ENCODE measurements around the gene YPEL4.

Gene YPEL4

DNA sequence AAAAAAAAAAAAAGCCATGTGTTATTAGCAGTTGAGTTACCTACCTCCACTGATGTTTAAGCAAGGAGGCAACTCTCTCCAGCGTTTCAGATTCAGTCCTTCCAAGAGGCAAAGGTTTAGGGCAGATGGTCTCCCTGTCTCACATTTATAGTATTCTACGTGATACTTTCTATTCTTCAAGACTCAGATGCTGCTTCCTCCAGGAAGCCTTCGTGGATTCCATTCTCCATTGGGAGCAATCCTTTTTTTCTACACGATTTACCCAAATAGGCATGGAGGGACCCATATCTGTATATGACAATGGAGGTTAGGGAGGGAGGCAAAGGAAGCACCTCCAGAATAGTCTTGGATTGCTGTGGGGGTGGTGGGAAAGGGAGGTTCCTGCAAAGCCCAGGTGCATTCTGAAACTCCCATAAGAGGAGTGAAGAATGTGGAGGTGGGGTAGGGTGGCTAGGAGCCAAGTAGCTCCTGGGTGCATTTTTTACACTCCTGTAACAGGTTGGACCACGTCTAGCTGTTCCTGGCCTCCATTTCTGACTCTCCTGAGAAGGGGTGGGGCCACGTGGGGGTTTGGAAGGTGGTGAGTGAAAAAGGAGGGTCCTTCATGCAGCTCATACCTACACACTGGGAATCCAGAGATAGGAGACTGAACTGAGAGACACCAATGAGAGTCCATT lies 16.2 kb downstream of the YPEL4 start:
- no peak for DNase-seq (ENCODE audit: low read depth)

DNA sequence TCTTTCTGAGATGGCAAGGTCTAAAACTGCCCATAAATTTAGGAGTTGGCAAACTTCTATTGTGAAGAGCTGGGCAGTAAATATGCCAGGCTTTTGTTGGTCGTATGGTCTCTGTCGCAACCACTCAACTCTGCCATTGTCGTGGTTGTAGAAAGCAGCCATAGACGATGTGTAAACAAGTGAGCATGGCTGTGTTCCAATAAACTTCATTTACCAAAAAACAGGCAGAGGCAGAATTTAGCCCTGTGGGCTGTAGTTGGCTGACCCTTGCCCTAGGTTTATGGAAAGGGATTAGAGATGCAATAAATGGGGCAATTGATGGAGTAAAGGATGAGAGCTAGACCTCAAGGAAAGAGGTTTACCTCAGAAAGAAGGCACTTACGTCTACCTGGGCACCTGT lies 17.6 kb downstream of the YPEL4 start:
- no peak for DNase-seq (ENCODE audit: low read depth)

DNA sequence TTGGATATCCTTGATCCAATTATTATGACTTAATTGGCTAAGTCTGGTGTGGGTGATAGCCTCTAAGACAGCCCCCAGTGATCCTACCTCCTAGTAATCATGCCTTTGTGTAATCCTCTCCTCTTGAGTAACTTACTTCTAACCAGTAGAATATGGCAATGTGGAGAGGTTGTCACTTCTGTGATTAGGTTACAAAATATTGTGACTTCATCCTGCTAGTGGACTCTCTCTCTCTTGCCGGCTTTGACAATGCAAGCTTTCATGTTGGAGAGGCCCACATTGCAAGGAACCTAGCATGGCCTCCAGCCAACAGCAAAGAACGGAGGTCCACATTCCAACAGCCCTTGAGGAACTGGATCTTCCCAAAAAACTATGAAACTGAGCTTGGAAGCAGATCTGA lies 19.5 kb downstream of the YPEL4 start:
- DNase-seq (ENCODE audit: low read depth): no peak

DNA sequence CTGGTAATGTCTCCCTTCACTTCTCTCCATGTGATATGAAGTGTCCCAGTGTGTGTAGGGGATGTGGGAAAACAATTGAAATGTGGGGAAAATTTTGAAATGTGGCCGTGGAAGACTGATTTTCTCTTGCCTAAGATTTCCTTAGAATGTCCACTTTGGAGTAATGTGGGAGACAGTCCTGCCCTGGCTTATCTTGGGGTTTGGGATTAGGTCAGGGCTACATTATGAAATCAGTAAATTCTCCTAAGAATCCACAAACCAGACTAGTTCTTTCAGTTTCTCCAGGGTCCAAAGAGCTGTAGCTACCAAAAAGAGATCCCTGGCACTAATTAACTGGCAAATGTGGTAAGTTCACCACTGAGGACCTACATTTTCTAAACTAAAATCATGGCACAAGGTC lies 22.8 kb downstream of the YPEL4 start:
- DNase-seq (ENCODE audit: low read depth): no peak

DNA sequence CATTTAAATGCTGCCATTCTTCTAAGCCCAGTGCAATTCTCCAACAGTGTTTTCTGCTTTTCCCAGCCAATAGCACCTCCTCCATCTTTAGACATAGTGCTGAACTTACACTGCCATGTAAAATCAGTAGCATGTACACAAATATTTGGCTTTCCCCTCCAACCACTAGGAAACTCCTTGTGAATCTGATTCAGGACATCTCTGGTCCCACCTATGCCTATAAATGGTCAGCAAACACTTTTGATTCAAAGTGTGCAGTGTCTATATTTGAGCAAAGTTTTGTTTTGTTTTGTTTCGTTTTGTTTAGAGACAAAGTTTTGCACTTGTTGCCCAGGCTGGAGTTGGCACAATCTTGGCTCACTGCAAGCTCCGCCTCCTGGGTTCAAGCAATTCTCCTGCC lies 24.8 kb downstream of the YPEL4 start:
- no peak for DNase-seq (ENCODE audit: low read depth)

DNA sequence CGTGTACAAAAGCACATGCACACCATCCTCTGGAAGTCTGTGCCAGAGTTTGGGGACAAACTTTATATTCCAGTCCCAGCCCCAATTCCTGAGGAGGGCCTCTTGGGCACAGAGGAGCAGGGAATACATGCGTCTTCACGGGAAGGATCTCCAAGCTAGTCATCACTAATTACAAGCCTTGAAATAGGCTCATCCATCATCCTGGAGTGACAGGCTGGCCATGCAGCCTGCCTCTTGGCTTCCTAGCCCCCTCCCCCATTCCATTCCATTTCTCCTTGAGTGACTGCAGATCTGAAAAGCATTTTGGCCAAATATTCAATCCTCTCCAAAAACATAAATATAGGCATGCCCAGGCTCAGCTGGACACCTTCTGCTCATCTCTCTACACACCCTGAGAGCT lies 27.4 kb downstream of the YPEL4 start:
- no peak for DNase-seq (ENCODE audit: low read depth)

DNA sequence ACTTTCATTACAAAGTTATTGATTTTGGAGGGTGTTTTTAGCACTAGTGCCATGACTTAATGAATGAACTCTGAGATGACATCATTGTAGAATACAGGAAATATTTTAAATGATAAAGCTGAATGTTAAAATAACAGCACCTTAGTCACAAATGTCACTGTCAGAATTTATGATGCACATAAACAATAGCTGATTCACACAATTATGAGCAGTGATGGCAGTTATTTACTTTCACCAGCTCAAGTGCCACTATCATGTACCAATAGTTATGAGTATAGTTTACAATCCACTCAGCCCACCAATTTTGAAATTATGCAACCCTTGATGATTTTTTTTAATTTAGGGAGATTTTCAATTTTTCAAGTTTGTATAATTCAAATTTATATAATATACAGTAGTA lies 29.2 kb downstream of the YPEL4 start:
- no peak for DNase-seq (ENCODE audit: low read depth)

DNA sequence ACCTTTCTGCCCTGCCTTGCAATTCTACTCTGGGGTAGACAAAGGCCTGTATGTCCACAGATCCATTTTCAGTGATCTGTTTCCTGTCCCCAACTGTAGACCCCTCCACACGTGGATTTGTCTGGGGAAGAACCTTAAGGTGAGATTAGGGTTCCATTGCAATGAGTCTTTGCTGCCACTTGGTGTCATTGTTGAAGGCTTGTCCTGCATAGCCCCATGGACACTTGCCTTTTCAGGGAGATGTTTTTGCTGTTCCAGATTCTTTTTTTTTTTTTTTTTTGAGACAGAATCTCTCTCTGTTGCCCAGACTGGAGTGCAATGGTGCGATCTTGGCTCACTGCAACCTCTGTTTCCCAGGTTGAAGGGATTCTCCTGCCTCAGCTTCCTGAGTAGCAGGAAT lies 30.4 kb downstream of the YPEL4 start:
- no peak for DNase-seq (ENCODE audit: low read depth)

DNA sequence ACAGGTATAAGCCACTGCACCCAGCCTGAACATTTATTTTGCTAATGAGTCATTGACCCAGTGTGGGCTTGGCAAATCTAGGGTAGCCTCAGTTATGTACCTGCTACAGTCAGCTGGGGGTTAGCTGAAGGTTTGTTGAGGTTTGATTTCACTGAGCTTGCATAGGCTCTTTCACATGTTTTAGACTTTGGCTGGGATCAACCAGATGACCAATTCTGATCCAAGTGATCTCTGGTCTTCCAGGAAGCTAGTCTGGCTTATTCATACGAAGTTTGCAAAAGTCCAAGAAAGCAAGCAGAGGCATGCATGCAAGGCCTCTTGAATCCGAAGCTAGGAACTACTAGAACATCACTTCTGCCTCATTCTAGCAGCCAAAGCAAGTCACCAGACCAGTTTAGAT lies 31.3 kb downstream of the YPEL4 start:
- DNase-seq (ENCODE audit: low read depth): no peak

DNA sequence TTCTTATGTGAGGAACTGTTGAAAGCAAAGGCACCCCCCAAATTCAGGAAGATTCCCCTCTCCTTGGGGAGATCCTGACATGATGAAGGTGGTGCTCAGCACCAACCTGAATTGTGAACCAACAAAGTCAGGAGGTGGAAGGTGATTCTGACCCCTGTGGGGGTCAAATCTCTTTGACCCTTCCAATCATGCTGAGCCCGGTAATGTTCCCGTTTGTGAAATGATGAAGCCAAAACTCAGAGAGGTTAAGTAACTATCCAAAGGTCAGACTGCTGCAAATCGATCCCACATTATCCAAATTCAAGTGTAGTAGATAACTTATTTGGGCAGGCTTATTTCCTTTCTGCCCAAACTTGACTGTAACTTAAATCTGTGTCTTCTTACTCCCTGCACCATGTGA lies 33.1 kb downstream of the YPEL4 start:
- no peak for DNase-seq (ENCODE audit: low read depth)

DNA sequence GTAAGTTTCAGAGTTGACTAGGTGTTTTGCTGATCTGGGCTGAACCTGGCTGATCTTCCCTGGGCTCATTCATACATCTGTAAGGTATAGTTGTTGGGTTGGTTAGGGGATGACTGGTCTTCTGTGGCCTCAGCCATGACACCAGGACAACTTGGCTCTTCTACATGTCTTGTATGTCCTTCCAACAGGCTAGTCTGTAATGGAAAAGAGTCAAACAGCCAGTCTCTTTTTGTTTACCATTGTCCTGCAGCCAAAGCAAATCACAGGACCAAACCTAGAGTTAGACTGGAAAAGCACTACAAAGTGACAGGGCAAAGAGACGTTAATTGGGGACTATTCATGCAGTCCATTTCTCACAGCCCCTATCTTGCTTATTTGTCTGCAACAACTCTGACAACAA lies 34.4 kb downstream of the YPEL4 start:
- no peak for DNase-seq (ENCODE audit: low read depth)

DNA sequence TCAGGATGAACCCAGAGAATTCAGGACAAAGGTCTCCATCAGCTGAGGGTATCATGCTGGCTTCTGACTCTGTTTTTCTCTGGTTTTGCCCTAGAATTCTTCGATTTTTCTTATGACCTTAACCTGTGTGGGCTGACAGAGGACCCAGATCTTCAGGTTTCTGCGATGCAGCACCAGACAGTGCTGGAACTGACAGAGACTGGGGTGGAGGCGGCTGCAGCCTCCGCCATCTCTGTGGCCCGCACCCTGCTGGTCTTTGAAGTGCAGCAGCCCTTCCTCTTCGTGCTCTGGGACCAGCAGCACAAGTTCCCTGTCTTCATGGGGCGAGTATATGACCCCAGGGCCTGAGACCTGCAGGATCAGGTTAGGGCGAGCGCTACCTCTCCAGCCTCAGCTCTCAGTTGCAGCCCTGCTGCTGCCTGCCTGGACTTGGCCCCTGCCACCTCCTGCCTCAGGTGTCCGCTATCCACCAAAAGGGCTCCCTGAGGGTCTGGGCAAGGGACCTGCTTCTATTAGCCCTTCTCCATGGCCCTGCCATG lies 35.4 kb downstream of the YPEL4 start:
- no peak for DNase-seq (ENCODE audit: low read depth)

DNA sequence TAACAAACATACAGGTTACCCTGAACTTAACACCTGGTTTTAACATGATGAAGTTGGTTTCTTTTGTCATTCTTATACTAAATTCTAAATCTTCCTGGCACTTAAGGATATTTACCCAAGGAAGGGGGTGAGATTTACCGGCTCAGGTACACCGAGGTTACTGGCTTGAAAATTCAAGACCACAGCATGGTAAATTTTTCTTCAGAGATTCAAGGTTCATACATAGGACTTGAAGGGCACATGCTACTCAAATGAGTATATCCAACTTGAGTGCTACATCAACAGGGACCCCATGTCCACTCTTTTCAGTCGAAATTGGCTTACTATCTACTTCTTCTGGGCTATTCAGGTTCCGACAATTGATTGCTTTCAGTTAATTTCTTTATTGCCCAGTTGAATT lies 39.5 kb downstream of the YPEL4 start:
- DNase-seq (ENCODE audit: low read depth): no peak

DNA sequence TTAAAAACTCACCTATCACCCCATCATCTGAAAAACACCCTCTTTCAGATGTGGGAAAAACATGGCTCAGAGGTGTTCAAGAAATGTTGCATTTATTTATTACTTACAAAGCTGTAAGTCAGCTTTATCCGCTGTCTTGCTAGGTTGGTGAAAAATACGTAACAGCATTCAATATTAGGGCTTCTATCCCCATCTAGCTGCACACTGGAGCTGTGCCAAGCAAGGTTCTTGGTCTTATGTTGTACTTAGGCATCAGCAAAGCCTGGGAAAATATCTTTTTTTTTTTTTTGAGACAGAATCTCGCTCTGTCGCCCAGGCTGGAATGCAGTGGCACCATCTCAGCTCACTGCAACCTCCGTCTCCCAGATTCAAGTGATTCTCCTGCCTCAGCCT lies 44.7 kb downstream of the YPEL4 start:
- DNase-seq (ENCODE audit: low read depth): no peak

DNA sequence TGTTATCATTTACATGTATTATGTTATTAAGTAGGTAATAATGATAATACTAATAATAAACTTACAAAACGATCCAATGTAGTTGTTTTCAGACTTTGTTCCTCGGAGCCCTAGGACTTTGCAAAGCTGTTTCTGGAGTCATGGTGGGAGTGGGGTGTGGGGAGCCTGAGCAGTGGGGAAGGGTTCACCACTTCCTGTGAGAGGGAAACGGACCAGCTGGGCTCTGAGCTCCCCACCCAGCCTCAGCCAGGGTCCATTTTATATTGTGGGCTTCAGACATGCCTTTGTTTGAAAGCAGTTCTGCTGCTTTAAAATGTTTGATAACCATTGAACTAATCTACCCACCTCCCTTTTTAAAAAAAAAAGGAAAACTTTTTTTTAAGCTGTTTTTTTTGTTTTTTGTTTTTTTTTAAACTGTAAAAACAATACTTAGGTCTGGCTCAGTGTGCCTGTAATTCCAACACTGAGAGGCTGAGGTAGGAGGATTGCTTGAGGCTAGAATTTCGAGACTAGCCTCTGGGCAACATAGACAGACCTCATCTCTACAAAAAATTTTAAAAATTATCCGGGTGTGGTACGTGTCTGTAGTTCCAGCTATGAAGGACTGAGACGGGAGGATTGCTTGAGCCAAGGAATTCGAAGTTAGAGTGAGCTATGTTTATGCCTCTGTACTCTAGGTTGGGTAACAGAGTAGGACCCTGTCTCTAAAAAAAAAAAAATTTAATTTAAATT lies 45.2 kb downstream of the YPEL4 start:
- no peak for DNase-seq (ENCODE audit: low read depth)

DNA sequence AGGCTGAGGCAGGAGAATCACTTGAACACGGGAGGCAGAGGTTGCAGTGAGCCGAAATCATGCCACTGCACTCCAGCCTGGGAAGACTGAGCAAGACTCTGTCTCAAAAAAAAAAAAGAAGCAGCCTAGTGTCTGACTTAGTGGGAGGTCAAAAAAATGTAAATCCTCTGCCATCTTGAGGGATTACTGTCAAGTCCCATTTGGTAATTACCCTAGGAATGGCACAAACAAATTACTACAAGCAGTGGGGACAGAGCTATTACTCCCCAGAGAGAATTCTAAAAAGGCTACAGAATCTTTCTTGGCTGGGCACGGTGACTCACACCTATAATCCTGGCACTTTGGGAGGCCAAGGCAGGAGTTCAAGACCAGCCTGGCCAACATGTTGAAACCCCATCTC lies 48.4 kb downstream of the YPEL4 start:
- no peak for DNase-seq (ENCODE audit: low read depth)

DNA sequence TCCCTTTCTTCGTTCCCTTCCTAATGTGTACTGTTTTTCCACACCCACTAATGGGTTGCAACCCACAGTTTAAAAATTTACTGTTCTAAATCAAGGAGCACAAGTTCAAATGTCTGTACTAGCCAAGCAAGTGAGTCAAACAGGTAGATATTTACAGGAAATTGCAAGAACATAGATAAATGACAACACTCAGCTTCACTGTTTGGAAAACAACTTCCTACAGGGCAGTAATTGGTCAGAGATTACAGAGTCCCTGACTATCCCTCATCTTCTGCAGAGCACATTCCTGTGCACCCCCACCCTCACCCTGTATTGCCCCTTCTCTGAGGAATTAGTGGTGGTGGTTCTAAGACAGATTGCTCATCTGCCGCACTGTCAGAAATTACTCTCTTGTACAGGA lies 50.3 kb downstream of the YPEL4 start:
- DNase-seq (ENCODE audit: low read depth): no peak

DNA sequence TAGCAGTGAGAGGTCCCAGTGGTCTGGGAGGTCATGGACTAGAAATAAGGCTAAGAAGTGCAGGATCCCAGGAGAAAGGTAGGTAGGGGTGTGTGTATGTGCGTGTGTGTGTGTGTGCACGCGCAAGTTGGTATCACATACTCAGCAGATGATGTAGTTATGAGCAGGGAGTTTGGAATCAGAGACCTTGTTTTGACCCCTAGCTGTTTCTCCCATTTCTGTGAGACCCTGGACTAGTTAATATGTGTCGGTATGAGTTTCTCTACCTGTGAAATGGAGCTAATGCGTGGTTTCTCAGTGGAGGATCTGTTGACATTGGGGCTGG lies 50.9 kb downstream of the YPEL4 start:
- no peak for DNase-seq (ENCODE audit: low read depth)

DNA sequence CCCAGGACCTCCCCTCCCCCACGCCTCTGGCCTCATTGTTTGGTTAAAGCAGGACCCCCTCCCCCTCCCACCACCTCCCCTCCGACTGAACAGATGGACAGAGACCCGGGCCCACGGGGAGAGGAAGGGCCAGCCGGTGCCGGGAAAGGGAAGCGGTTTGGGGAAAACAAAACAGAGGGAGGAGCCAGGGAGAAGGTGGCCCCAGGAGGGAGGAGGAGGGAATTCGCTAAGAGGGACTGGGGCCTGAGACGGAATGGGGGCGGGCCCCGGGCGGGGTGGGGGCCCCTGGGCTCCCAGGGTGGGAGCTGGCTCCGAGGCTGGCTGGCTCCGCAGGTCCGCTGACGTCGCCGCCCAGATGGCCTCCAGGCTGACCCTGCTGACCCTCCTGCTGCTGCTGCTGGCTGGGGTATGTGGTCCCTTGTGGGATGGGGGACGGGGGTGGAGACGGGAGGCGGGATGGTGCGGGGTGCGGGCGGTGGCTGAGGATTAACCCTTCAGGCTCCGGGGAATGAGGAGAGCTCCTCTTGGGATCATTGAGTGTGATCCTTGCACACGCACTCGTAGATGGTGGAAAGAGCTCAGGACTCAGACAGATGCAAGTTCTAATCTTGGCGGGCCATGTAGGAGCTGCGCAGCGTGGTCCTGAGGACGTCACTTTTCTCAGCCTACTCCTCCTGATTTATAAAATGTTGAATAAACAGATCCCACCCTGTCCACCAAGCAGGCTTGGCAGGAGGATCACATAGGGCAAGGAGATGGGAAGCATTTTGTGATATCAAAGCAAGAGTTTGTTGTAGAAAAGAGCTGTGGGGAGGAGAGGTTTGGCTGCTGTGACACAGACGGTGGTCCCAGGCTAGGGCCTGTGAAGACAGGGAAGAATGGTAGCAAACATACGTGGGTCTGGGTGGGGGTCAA lies 51.5 kb downstream of the YPEL4 start:
- DNase-seq (ENCODE audit: low read depth): no peak

DNA sequence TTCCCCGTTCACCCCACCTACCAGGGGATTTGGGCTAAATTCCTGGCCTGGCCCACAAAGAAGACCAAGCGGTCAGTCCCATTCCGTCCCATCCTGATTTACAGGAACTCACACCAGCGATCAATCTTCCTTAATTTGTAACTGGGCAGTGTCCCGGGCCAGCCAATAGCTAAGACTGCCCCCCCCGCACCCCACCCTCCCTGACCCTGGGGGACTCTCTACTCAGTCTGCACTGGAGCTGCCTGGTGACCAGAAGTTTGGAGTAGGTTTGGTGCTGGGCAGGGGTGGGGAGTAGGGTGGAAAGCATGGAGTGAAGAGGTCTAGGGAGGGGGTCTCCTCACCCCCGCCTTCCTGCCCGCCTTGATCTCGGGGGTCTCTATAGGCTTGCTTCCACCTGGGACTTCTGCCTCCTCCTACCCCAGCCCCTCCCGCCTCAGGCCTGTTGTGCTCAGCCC lies 52.2 kb downstream of the YPEL4 start, which contains the start of gene SERPING1:
TSS of gene SERPING1 (plus strand) at position 225 of the 455 bp plus-strand sequence. CDS start 586 bp downstream, outside the sequence.
- no peak for DNase-seq (ENCODE audit: low read depth)

DNA sequence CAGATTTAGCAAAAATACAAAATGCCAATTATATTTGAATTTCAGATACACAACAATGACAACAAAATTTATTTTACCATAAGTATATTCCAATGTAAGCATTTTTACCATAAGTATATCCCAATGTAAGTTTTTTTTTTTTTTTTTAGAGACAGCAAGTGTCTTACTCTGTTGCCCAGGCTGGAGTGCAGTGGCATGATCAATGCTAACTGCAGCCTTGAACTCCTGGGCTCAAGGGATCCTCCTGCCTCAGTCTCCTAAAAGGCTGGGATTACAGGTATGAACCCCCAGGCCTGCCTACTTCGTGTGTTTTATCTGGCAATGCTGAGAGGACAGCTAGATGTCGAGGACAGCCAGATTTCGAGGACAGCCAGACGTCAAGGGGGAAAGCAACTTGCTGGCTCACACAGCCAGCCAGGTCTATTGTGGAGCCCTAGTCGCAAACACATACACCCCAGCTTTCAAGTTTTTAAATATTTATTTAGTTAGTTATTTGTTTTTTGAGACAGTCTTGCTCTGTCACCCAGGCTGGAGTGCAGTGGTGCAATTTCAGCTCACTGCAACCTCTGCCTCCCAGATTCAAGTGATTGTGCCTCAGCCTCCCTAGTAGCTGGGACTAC lies 53.3 kb downstream of the YPEL4 start:
- DNase-seq (ENCODE audit: low read depth): no peak

All from activated T-cell treated with anti-CD3 and anti-CD28 coated beads for 1 hour (primary cell).